Stimulated activated CD8-positive, alpha-beta memory T cell treated with anti-CD3 and anti-CD28 coated beads, Interleukin-15, amount 100 ng/mL, for 4 hours (primary cell): ENCODE measurements around the gene ENDOU.
"Not testable (repeated sequence)": the region's sequence is repeated elsewhere in the genome, so short reads cannot be mapped to it uniquely, and the experiment has no call there.

Experiments used
- DNase-seq, 2 donors: peaks; one replicate each; pipeline ENCODE4 v3.0.0-alpha.2; 2020; ENCODE audit warnings: low read depth in 2 of 2

The ENDOU gene

GRCh38 chr12:47687636-47688035 is 37.7 kb downstream of the ENDOU start:
- no peak for DNase-seq

GRCh38 chr12:47686645-47687240 is 38.5 kb downstream of the ENDOU start:
- DNase-seq: no peak

GRCh38 chr12:47679785-47680184 is 45.5 kb downstream of the ENDOU start:
- no peak for DNase-seq

- no peak for DNase-seq
Measured at GRCh38 chr12:47672068-47672467, 53.2 kb downstream of the ENDOU start.

- DNase-seq: not testable (repeated sequence)
Measured at GRCh38 chr12:47667935-47668334, 57.4 kb downstream of the ENDOU start.
